Skeletal muscle satellite cell (primary cell): ENCODE measurements around the gene IFT172.

Source experiments
- H3K27me3 ChIP-seq: 2 replicates; pipeline ENCODE4 v1.7.0; 2013; ENCODE audit warnings: low read length; ENCODE audit not compliant: control insufficient read depth, insufficient read depth
- H3K36me3 ChIP-seq: 2 replicates; pipeline ENCODE4 v1.7.0; 2013; ENCODE audit warnings: mild to moderate bottlenecking, control low read depth, low read length; ENCODE audit not compliant: insufficient read depth
- H3K4me1 ChIP-seq: 2 replicates; pipeline ENCODE4 v1.7.0; 2013; ENCODE audit warnings: low read length; ENCODE audit not compliant: control insufficient read depth, insufficient read depth
- H3K4me2 ChIP-seq: 2 replicates; pipeline ENCODE4 v1.7.0; 2013; ENCODE audit warnings: mild to moderate bottlenecking, low read length
- H3K4me3 ChIP-seq: 2 replicates; pipeline ENCODE4 v1.7.0; 2013; ENCODE audit warnings: low read length
- H3K9ac ChIP-seq: 2 replicates; pipeline ENCODE4 v1.7.0; 2013; ENCODE audit warnings: mild to moderate bottlenecking, low read depth, low read length, moderate library complexity
- H3K9me3 ChIP-seq: replicated peaks from 2 replicates; pipeline ENCODE4 v1.7.0; 2013; ENCODE audit warnings: mild to moderate bottlenecking, control low read depth, low read length

Gene IFT172

DNA sequence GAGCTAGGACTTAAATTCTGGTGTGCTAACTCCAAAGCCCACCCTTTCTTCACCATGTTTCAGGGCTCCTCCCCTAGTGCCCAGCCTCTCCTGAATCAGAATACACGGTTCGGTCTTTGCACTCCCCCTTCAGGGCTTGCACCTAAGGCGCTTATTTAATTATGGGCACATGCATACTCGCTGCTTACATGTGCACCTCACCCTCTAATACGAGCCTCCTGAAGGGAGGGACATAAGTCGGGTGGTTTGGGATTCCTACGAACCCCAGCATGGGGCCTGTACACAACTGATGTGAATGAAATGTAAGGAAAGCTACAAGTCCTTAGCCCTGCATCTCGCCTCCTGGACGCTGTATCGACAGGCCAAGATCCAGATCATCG, 435 bp downstream of the IFT172 start:
- Histone ChIP-seq H3K27me3 (no peaks in the 10 kb centered on the region), H3K9me3 (no peaks in the 10 kb centered on the region), H3K4me2 (peak overlapping the region; percentile 92), H3K36me3 (peaks cover 11% of the 10 kb centered on the region), H3K4me1 (peaks cover 17% of the 10 kb centered on the region), H3K9ac (peak overlapping the region; percentile 74), H3K4me3 (peak overlapping the region; percentile 77)

DNA sequence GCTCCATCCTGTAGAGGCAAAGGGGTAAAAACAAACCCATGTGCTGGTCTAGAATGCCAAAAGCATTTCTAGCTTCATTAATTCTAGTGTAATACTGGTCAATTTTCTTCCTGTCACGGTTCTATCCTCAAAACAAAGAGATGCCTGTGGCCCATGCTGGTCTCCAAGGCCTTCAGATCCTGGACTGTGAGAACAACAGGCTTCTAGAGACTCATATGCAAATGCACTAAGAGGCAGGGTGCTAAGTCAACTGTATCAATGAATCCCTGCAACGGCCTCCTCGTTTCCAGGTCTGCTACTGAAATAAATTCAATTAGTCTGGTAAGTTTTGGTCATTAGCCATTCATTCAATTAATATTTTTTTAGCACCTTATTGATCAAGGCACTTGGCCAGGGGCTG, 4.0 kb downstream of the IFT172 start:
- Histone ChIP-seq H3K4me2 (no peak overlapping the region), H3K4me3 (no peak overlapping the region), H3K4me1 (peaks cover 13% of the 10 kb centered on the region), H3K9ac (no peak overlapping the region), H3K9me3 (no peaks in the 10 kb centered on the region), H3K36me3 (peaks cover 22% of the 10 kb centered on the region), H3K27me3 (no peaks in the 10 kb centered on the region)

DNA sequence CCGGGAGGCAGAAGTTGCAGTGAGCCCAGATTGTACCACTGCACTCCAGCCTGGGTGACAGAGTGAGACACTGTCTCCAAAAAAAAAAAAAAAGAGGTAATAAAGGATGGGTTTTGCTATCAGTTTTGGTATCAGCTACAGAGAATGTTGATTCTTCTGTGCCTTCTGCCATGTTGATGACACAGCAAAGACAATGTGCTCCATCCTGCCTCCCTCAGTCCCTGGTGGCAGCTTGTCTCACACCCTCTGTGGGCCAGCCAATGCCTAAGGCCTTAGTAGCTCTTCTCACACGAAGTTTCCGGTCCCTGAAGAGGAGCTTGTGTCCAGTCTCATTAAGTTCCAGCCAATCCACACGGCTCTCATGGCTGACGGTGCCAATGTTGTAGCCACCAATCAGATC, 17.6 kb downstream of the IFT172 start:
- H3K4me2 ChIP-seq: no peak overlapping the region
- no peak overlapping the region for H3K9ac ChIP-seq
- H3K4me1 ChIP-seq: no peaks in the 10 kb centered on the region
- H3K36me3 ChIP-seq: peaks cover 26% of the 10 kb centered on the region
- no peak overlapping the region for H3K4me3 ChIP-seq
- no peaks in the 10 kb centered on the region for H3K27me3 ChIP-seq
- H3K9me3 ChIP-seq: no peaks in the 10 kb centered on the region

DNA sequence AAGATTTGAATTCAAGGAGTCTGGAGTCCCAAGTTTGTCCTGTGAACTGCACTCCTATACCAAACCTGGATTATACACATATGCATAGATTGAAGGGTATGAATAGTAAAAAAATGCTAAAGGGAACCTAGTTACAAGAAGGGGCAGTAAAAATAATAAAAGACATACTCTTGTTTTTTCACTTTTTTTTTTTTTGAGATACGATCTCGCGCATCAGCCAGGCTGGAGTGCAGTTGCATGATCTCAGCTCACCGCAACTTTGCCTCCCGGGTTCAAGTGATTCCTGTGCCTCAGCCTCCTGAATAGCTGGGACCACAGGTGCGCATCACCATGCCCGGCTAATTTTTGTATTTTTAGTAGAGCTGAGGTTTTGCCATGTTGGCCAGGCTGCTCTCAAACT, 25.1 kb downstream of the IFT172 start:
- no peak overlapping the region for H3K4me3 ChIP-seq
- H3K4me1 ChIP-seq: no peaks in the 10 kb centered on the region
- H3K4me2 ChIP-seq: no peak overlapping the region
- no peaks in the 10 kb centered on the region for H3K27me3 ChIP-seq
- no peak overlapping the region for H3K9ac ChIP-seq
- peaks cover 3% of the 10 kb centered on the region for H3K36me3 ChIP-seq
- H3K9me3 ChIP-seq: no peaks in the 10 kb centered on the region

DNA sequence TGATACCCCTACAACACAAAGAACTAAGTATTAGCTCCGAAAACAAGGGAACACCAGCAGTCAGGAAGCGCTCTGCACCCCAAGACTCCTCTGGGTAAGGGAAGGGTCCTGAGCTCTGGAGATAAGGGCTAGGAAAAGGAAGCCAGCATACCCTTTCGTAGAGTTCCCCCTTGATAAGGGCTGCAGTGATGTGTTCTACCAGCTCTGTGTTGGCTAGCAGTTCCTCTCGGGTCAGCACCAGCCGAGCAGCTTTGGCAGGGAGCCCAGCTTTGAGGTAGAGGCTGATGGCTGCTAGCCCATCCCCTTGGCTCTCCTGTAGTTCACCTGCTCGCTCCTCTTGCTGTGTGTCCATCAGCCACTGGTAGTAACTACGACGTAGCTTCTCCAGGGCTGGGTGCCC, 28.4 kb downstream of the IFT172 start:
- H3K4me1 ChIP-seq: no peaks in the 10 kb centered on the region
- H3K27me3 ChIP-seq: no peaks in the 10 kb centered on the region
- H3K4me3 ChIP-seq: no peak overlapping the region
- peaks cover 19% of the 10 kb centered on the region for H3K36me3 ChIP-seq
- H3K9me3 ChIP-seq: no peaks in the 10 kb centered on the region
- no peak overlapping the region for H3K9ac ChIP-seq
- H3K4me2 ChIP-seq: no peak overlapping the region

DNA sequence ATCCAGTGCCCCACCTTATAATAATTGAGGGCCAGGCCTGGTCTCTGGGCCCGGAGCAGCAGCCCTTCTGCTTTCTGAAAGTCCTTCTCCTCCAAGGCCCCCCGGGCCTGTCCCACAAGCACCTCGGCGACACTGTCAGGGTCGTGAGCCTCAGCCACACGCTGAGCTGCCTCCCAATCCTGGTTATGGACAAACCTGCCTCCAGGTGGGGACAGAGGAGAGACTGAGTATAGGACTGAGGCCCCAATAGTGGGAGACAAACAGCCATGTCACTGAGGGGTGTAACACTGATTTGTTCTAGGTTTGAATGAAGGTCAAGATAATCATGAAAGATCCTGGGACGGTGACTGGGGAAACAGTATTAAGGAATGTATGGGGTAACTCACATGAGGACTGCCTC, 35.6 kb downstream of the IFT172 start:
- H3K9ac ChIP-seq: no peak overlapping the region
- H3K4me2 ChIP-seq: no peak overlapping the region
- peaks cover 42% of the 10 kb centered on the region for H3K36me3 ChIP-seq
- no peaks in the 10 kb centered on the region for H3K4me1 ChIP-seq
- no peak overlapping the region for H3K4me3 ChIP-seq
- no peaks in the 10 kb centered on the region for H3K27me3 ChIP-seq
- H3K9me3 ChIP-seq: no peaks in the 10 kb centered on the region

DNA sequence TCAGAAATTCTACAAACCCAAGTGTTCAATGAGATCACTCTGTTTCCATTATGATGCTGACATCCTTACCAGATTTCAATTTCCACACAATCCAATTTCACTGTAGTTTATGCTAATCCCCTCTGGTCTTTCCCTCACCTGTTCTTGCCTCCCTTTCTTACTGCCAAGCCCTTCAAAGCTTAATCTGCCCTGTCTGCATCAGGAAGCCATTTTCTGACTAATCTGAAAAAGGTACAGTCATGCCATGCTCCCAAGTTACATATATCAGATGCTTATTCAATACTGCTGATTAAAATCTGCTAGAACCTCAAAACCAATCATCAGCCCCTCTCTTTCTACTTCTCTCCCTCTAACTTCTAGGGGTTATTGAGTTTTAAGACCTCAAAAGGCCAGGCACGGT, 38.4 kb downstream of the IFT172 start:
- Histone ChIP-seq H3K27me3 (no peaks in the 10 kb centered on the region), H3K4me3 (no peak overlapping the region), H3K4me2 (no peak overlapping the region), H3K9ac (no peak overlapping the region), H3K36me3 (peaks cover 44% of the 10 kb centered on the region), H3K9me3 (no peaks in the 10 kb centered on the region), H3K4me1 (no peaks in the 10 kb centered on the region)

DNA sequence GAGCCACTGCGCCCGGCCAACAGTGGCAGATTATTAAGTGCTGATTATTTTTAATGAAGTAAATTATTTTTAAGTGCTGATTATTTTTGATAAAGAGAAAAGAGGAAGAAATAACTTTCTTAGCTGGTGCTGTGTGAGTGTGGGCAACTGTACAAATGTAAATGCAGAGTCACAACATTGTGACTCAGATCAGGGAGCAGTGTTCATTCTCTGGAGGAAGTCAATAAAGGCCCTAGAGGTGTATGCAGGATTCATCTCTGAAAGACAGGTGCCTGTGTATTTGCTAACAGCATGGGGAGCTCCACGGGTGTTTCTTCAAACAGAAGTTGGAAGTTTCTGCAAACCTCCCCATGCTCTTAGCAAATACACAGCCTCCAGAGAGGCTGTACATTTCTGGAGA, 41.2 kb downstream of the IFT172 start:
- Histone ChIP-seq H3K9me3 (no peaks in the 10 kb centered on the region), H3K27me3 (no peaks in the 10 kb centered on the region), H3K9ac (no peak overlapping the region), H3K4me2 (no peak overlapping the region), H3K36me3 (peaks cover 38% of the 10 kb centered on the region), H3K4me1 (no peaks in the 10 kb centered on the region), H3K4me3 (no peak overlapping the region)

DNA sequence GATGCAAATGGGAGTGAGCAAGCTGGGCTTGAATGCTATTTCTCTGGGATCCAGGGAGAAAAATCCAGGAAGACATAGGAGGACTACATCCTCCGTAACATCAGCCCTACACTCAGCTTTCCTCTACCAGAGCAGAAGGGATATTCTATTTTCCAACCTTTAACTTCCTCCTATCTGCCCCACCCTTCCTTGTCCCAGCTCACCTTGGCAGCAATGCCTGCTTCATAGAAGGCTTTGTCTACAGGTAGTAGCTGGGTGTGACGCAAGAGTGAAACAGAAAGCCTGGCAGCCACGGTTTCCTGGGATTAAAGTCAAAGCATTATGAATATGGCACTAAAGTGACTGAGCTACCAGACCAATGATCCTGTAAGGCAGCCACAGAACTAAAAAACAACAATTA, 43.5 kb downstream of the IFT172 start:
- Histone ChIP-seq H3K36me3 (peaks cover 46% of the 10 kb centered on the region), H3K9ac (no peak overlapping the region), H3K4me3 (no peak overlapping the region), H3K9me3 (no peaks in the 10 kb centered on the region), H3K4me2 (no peak overlapping the region), H3K4me1 (no peaks in the 10 kb centered on the region), H3K27me3 (no peaks in the 10 kb centered on the region)

DNA sequence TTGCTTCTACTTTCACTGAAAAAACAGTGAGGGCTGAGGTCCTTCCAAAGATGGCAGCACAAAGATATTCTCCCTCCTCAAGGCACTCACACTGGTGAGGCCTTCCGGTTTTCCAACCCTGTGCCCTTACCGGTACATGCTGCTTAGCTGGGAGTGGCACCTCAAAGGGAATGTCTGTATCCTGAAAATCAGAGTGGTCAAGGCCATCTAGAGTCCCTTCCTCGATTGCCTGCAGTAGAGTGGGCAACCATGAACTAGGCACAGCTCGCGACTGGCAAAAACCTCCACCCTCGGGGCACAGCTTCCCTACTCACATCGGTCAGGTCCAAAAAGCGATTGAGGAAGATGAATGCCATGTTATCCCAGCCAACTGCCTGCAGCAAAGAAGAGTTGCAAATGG, 43.9 kb downstream of the IFT172 start:
- no peaks in the 10 kb centered on the region for H3K4me1 ChIP-seq
- H3K4me3 ChIP-seq: no peak overlapping the region
- H3K4me2 ChIP-seq: no peak overlapping the region
- no peaks in the 10 kb centered on the region for H3K9me3 ChIP-seq
- no peaks in the 10 kb centered on the region for H3K27me3 ChIP-seq
- peaks cover 49% of the 10 kb centered on the region for H3K36me3 ChIP-seq
- no peak overlapping the region for H3K9ac ChIP-seq

DNA sequence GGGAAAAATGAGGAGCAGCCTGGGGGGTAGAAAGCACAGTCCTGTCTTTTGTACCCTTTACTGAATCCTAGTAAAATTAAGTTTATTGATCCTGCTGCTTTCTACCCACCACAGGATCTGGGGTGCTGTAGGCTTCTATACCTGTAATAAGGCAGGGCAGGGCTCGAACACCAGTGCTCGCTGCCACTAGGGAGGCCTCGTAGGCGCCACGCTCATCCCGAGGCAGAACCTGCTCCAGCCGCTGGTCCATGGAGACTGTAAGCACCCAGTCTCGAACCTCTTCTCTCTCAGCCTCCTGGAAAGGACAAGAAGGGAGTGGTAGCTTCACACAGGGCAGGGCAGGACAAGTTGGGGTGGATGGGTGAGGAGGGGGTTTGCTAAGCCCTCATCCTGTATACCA, 44.4 kb downstream of the IFT172 start:
- H3K36me3 ChIP-seq: peaks cover 53% of the 10 kb centered on the region
- H3K4me3 ChIP-seq: no peak overlapping the region
- H3K4me2 ChIP-seq: no peak overlapping the region

DNA sequence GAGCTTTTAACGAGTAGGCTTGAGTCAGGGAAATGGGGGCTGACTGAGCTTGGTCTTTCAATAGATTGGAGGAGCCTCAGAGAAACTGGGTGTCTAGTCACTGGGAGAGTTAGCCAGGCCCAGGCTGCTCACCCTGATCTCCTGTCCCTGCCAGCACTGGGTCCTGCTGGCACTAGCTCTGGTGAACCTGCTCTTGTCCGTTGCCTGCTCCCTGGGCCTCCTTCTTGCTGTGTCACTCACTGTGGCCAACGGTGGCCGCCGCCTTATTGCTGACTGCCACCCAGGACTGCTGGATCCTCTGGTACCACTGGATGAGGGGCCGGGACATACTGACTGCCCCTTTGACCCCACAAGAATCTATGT, 46.6 kb downstream of the IFT172 start:
- peaks cover 61% of the 10 kb centered on the region for H3K36me3 ChIP-seq
- no peak overlapping the region for H3K4me2 ChIP-seq
- H3K9ac ChIP-seq: no peak overlapping the region
- no peak overlapping the region for H3K4me3 ChIP-seq
- no peaks in the 10 kb centered on the region for H3K9me3 ChIP-seq
- H3K27me3 ChIP-seq: no peaks in the 10 kb centered on the region
- no peaks in the 10 kb centered on the region for H3K4me1 ChIP-seq

More for the DNA sequence above, 44.4 kb downstream of the IFT172 start:
- H3K4me1 ChIP-seq: no peaks in the 10 kb centered on the region
- no peaks in the 10 kb centered on the region for H3K9me3 ChIP-seq
- no peaks in the 10 kb centered on the region for H3K27me3 ChIP-seq
- H3K9ac ChIP-seq: no peak overlapping the region
